H9 (cell line): ENCODE data around the gene C1orf185. TPM values are rescaled to one million over a fixed set of nuclear protein-coding genes. Genes with fewer than 3 reads are reported as not detected.
"Not testable (repeated sequence)": the region's sequence is repeated elsewhere in the genome, so short reads cannot be mapped to it uniquely, and the experiment has no call there.

ENCODE experiments used
- DNase-seq: peaks from one replicate; pipeline ENCODE4 v3.0.0-alpha.2; 2017
- H2AFZ ChIP-seq: one replicate; pipeline ENCODE4 v1.6.1; 2013; ENCODE audit warnings: mild to moderate bottlenecking, low read length, control low read depth, moderate library complexity
- H2AK5ac ChIP-seq: 2 replicates; pipeline ENCODE4 v1.6.1; 2013; ENCODE audit warnings: low read length, control low read depth, mixed read lengths; ENCODE audit not compliant: insufficient read length
- H2BK120ac ChIP-seq: one replicate; pipeline ENCODE4 v1.6.1; 2013; ENCODE audit warnings: low read depth, mild to moderate bottlenecking, low read length, control low read depth, inconsistent platforms; ENCODE audit not compliant: poor library complexity, severe bottlenecking
- H2BK12ac ChIP-seq: 2 replicates; pipeline ENCODE4 v1.6.1; 2013; ENCODE audit warnings: low read length, control low read depth, mixed read lengths, low read depth; ENCODE audit not compliant: insufficient read length
- H2BK15ac ChIP-seq: 2 replicates; pipeline ENCODE4 v1.6.1; 2013; ENCODE audit warnings: low read depth, low read length, control low read depth
- H2BK20ac ChIP-seq: one replicate; pipeline ENCODE4 v1.6.1; 2013; ENCODE audit warnings: low read depth, mild to moderate bottlenecking, low read length, control low read depth, inconsistent platforms; ENCODE audit not compliant: poor library complexity, severe bottlenecking
- H2BK5ac ChIP-seq: 2 replicates; pipeline ENCODE4 v1.6.1; 2013; ENCODE audit warnings: low read length, control low read depth, mixed read lengths; ENCODE audit not compliant: insufficient read length
- H3K14ac ChIP-seq: 2 replicates; pipeline ENCODE4 v1.6.1; 2013; ENCODE audit warnings: low read length, control low read depth; ENCODE audit not compliant: insufficient read depth
- H3K18ac ChIP-seq: 2 replicates; pipeline ENCODE4 v1.6.1; 2013; ENCODE audit warnings: low read depth, mild to moderate bottlenecking, mixed read lengths, low read length, control low read depth; ENCODE audit not compliant: insufficient read length
- H3K23ac ChIP-seq: 2 replicates; pipeline ENCODE4 v1.6.1; 2013; ENCODE audit warnings: low read length, control low read depth, mixed read lengths, low read depth; ENCODE audit not compliant: insufficient read length
- H3K23me2 ChIP-seq: 2 replicates; pipeline ENCODE4 v1.6.1; 2013; ENCODE audit warnings: low read depth, mild to moderate bottlenecking, mixed read lengths, low read length, control low read depth; ENCODE audit not compliant: insufficient read length, poor library complexity, severe bottlenecking
- H3K27ac ChIP-seq: 2 replicates; pipeline ENCODE4 v1.5.1; 2013; ENCODE audit warnings: low read length, control low read depth, mixed read lengths, low read depth; ENCODE audit not compliant: insufficient read length
- H3K27me3 ChIP-seq: 2 replicates; pipeline ENCODE4 v1.6.1; 2013; ENCODE audit warnings: low read length, control low read depth, inconsistent platforms; ENCODE audit not compliant: insufficient read depth
- H3K4ac ChIP-seq: 2 replicates; pipeline ENCODE4 v1.6.1; 2013; ENCODE audit warnings: low read depth, mild to moderate bottlenecking, control low read depth, inconsistent platforms, low read length, moderate library complexity
- H3K4me1 ChIP-seq: 2 replicates; pipeline ENCODE4 v1.6.1; 2013; ENCODE audit warnings: low read length, control low read depth, inconsistent platforms; ENCODE audit not compliant: insufficient read depth
- H3K4me2 ChIP-seq: 2 replicates; pipeline ENCODE4 v1.6.1; 2013; ENCODE audit warnings: low read length, control low read depth, mixed read lengths; ENCODE audit not compliant: insufficient read length, insufficient read depth
- H3K56ac ChIP-seq: 2 replicates; pipeline ENCODE4 v1.6.1; 2013; ENCODE audit warnings: low read depth, mild to moderate bottlenecking, mixed read lengths, low read length, control low read depth; ENCODE audit not compliant: insufficient read length
- H3K79me1 ChIP-seq: 2 replicates; pipeline ENCODE4 v1.6.1; 2013; ENCODE audit warnings: low read depth, mild to moderate bottlenecking, moderate library complexity, low read length, control low read depth, inconsistent platforms; ENCODE audit not compliant: insufficient read depth, poor library complexity, severe bottlenecking
- H3K79me2 ChIP-seq: 2 replicates; pipeline ENCODE4 v1.6.1; 2013; ENCODE audit warnings: low read length, control low read depth, inconsistent platforms; ENCODE audit not compliant: insufficient read depth
- H3K9ac ChIP-seq: 2 replicates; pipeline ENCODE4 v1.6.1; 2013; ENCODE audit warnings: low read length, control low read depth, mixed read lengths; ENCODE audit not compliant: insufficient read length; ENCODE audit errors: extremely low read depth
- H3K9me3 ChIP-seq: one replicate; pipeline ENCODE4 v1.6.1; 2013; ENCODE audit warnings: low read depth, low read length, inconsistent platforms; ENCODE audit not compliant: control insufficient read depth
- H3T11ph ChIP-seq: one replicate; pipeline ENCODE4 v1.6.1; 2013; ENCODE audit warnings: mild to moderate bottlenecking, low read length, control low read depth, inconsistent platforms
- H4K20me1 ChIP-seq: one replicate; pipeline ENCODE4 v1.6.1; 2013; ENCODE audit not compliant: control insufficient read depth, insufficient read length, insufficient read depth
- H4K5ac ChIP-seq: 2 replicates; pipeline ENCODE4 v1.6.1; 2013; ENCODE audit warnings: low read depth, mild to moderate bottlenecking, mixed read lengths, low read length, control low read depth; ENCODE audit not compliant: insufficient read length
- H4K8ac ChIP-seq: replicated peaks from 2 replicates; pipeline ENCODE4 v1.6.1; 2013; ENCODE audit warnings: low read length, control low read depth, mixed read lengths, low read depth; ENCODE audit not compliant: insufficient read length
- H4K91ac ChIP-seq: 2 replicates; pipeline ENCODE4 v1.6.1; 2013; ENCODE audit warnings: low read depth, mild to moderate bottlenecking, moderate library complexity, mixed read lengths, low read length, control low read depth; ENCODE audit not compliant: insufficient read length
- H3K27ac Mint-ChIP-seq, 3 experiments: 2 replicates in 2 of 3; 3 replicates in 1 of 3; pipeline ENCODE4 v1.8.0; 2020 to 2021; ENCODE audit warnings: mixed read lengths in 3 of 3, mild to moderate bottlenecking in 1 of 3, moderate library complexity in 1 of 3
- H3K27me3 Mint-ChIP-seq: 2 replicates; pipeline ENCODE4 v1.8.0; 2021; ENCODE audit warnings: low read depth, mild to moderate bottlenecking, moderate library complexity, mixed read lengths
- H3K36me3 Mint-ChIP-seq, 3 experiments: 2 replicates in 2 of 3; 3 replicates in 1 of 3; pipeline ENCODE4 v1.8.0; 2020 to 2021; ENCODE audit warnings: low read depth in 3 of 3, mixed read lengths in 3 of 3; ENCODE audit not compliant: insufficient read depth in 1 of 3
- H3K4me1 Mint-ChIP-seq, 2 experiments: 2 replicates each; pipeline ENCODE4 v1.8.0; 2020; ENCODE audit warnings: mixed read lengths in 2 of 2
- H3K4me3 Mint-ChIP-seq, 2 experiments: 2 replicates in 1 of 2; 3 replicates in 1 of 2; pipeline ENCODE4 v1.8.0; 2020 to 2021; ENCODE audit warnings: mild to moderate bottlenecking in 2 of 2, mixed read lengths in 2 of 2, moderate library complexity in 1 of 2
- H3K9me3 Mint-ChIP-seq, 2 experiments: 2 replicates in 1 of 2; 3 replicates in 1 of 2; pipeline ENCODE4 v1.8.0; 2020; ENCODE audit warnings: mild to moderate bottlenecking in 2 of 2, mixed read lengths in 2 of 2, moderate library complexity in 1 of 2
- CTCF ChIP-seq: fragments of 200-600 bp; sonication (generic); conservative IDR thresholded peaks from 3 replicates; pipeline ENCODE4 v1.8.0; 2021; ENCODE audit warnings: antibody characterized with exemption, mild to moderate bottlenecking
- WGBS: extraction: QIAGEN DNeasy Blood & Tissue Kit; methylation state at CpG from one replicate; pipeline ENCODE4 v1.1.7; 2013; ENCODE audit warnings: missing lambda C conversion rate, low lambda C conversion rate, mixed read lengths; ENCODE audit not compliant: insufficient read length; ENCODE audit errors: extremely low coverage; 5-methylcytosine and 5-hydroxymethylcytosine counted together
- total RNA-seq: library from RNA; stranded (reverse); gene quantifications from 2 replicates; pipeline ENCODE4 v1.2.1, GENCODE V29; 2021

C1orf185 gene
- total RNA-seq, 1 experiment from 2014 or later: not detected

- H3K9me3 ChIP-seq: no peaks in the 10 kb centered on the region
- H3K79me1 ChIP-seq: no peaks in the 10 kb centered on the region
- no peak overlapping the region for H2BK120ac ChIP-seq
- Mint-ChIP-seq H3K9me3 (peaks cover 0 to 3% of the 10 kb centered on the region in 2 experiments; a peak in 2 of 5 replicates), H3K4me3 (no peak overlapping the region), H3K27me3 (peaks cover 4% of the 10 kb centered on the region; the same call in 1 of the 2 replicates), H3K27ac (no peak overlapping the region), H3K36me3 (no peaks in the 10 kb centered on the region), H3K4me1 (no peaks in the 10 kb centered on the region)
- no peak overlapping the region for H2AK5ac ChIP-seq
- no peak overlapping the region for H4K91ac ChIP-seq
- WGBS: no CpG with 5 or more reads among the region's 2 CpGs
- H3K56ac ChIP-seq: no peak overlapping the region
- no peak overlapping the region for H2BK15ac ChIP-seq
- no peak overlapping the region for H2BK5ac ChIP-seq
- no peak for TF ChIP-seq CTCF
- H3K4me2 ChIP-seq: no peak overlapping the region
- no peak overlapping the region for H4K8ac ChIP-seq
- no peak overlapping the region for H3K14ac ChIP-seq
- H3K27me3 ChIP-seq: no peaks in the 10 kb centered on the region
- no peaks in the 10 kb centered on the region for H3K23me2 ChIP-seq
- H2AFZ ChIP-seq: no peak overlapping the region
- H4K5ac ChIP-seq: no peak overlapping the region
- DNase-seq: no peak
- H3K18ac ChIP-seq: no peak overlapping the region
- no peak overlapping the region for H3K9ac ChIP-seq
- no peaks in the 10 kb centered on the region for H3K4me1 ChIP-seq
- H3K27ac ChIP-seq: no peak overlapping the region
- H3K4ac ChIP-seq: no peak overlapping the region
- H3K79me2 ChIP-seq: no peaks in the 10 kb centered on the region
- H3K23ac ChIP-seq: no peak overlapping the region
- H4K20me1 ChIP-seq: no peaks in the 10 kb centered on the region
- no peak overlapping the region for H2BK20ac ChIP-seq
- no peak overlapping the region for H2BK12ac ChIP-seq
- H3T11ph ChIP-seq: no peak overlapping the region
Observed at GRCh38 chr1:51175278-51175677, 73.2 kb downstream of the C1orf185 start.

- H3K27me3 ChIP-seq, H3K27ac Mint-ChIP-seq, H2AK5ac ChIP-seq, H3K4me1 Mint-ChIP-seq, H3K9me3 Mint-ChIP-seq, H2BK12ac ChIP-seq, H4K8ac ChIP-seq, H3K4me1 ChIP-seq, DNase-seq, H2BK120ac ChIP-seq, H2BK15ac ChIP-seq, H2BK20ac ChIP-seq, H3K27ac ChIP-seq, H3K9ac ChIP-seq, H4K5ac ChIP-seq, H3K36me3 Mint-ChIP-seq, H4K20me1 ChIP-seq, H3K23ac ChIP-seq, H3K9me3 ChIP-seq, H3K4me3 Mint-ChIP-seq, H3K23me2 ChIP-seq, H3K14ac ChIP-seq, H3K4ac ChIP-seq, H3K79me2 ChIP-seq, H3T11ph ChIP-seq, H2AFZ ChIP-seq, H2BK5ac ChIP-seq, H3K79me1 ChIP-seq, H3K4me2 ChIP-seq, H3K27me3 Mint-ChIP-seq, H4K91ac ChIP-seq, H3K56ac ChIP-seq, H3K18ac ChIP-seq: not testable (repeated sequence)
- no CpG with 5 or more reads among the region's 6 CpGs for WGBS
Observed at GRCh38 chr1:51177988-51178387, 76.0 kb downstream of the C1orf185 start.
